Measurements from ENCODE around the gene OBSCN. TPM values are rescaled to one million over a fixed set of nuclear protein-coding genes. Genes with fewer than 3 reads are reported as not detected.

OBSCN gene
- total and polyA plus RNA-seq, 2 donors (not counting 1 experiment from before 2014, with no cell fraction given) = 10.0 to 63.9 TPM

DNA sequence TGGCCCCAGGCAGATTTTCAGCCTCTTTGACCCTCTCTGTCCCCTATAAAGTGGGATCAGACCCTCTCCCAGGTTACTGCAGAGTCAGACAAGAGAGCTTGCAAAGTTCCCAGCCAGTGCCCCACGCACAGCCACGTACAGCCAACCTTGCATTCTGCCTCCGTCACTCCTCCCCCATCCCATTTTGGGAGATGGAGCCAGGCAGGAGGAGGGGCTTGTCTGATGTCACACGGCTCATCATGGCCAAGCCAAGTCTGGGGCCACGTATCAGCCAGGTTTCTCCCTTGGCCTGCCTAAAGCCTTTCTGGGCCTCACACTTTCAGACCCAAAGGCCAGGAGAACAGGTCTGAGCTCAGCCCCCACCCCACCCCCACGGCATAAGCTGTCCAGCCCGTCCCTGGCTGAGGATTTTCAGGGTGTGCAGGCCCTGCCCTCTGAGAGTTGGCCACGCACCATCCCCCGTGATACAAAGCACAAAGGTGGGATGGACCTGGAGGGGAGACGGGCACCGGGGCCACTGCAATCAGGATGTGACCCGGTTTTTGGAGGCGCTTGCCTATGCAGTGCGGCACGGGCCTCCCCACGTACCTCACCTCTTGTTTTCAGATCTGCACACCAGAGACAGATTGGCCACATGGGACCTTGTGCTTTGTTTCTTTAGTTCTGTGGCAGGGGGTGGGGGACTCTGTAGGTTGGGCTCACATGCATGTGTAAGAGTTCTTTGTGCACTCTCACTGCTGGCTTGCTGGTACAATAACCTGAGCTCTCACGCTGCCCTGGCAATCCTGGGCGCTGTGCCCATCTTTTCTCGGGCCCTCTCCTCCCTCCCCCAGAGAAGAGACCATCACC lies 151.1 kb downstream of the OBSCN start:
- CTCF ChIA-PET = no interaction called here
- H3K79me2 ChIP-seq (ENCODE audit: control insufficient read depth, insufficient read depth, low read length) = no peaks in the 10 kb centered on the region
- TF ChIP-seq, protein P1, sequence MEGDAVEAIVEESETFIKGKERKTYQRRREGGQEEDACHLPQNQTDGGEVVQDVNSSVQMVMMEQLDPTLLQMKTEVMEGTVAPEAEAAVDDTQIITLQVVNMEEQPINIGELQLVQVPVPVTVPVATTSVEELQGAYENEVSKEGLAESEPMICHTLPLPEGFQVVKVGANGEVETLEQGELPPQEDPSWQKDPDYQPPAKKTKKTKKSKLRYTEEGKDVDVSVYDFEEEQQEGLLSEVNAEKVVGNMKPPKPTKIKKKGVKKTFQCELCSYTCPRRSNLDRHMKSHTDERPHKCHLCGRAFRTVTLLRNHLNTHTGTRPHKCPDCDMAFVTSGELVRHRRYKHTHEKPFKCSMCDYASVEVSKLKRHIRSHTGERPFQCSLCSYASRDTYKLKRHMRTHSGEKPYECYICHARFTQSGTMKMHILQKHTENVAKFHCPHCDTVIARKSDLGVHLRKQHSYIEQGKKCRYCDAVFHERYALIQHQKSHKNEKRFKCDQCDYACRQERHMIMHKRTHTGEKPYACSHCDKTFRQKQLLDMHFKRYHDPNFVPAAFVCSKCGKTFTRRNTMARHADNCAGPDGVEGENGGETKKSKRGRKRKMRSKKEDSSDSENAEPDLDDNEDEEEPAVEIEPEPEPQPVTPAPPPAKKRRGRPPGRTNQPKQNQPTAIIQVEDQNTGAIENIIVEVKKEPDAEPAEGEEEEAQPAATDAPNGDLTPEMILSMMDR (IDR thresholded peaks at IDR 0.05) = no peak
- no peak for TF ChIP-seq EZH2 (IDR thresholded peaks at IDR 0.05; ENCODE audit: borderline replicate concordance, insufficient read depth, low read depth, low read length, poor library complexity, severe bottlenecking)
- POLR2A ChIA-PET = no interaction called here
- H3K27me3 Mint-ChIP-seq = no peaks in the 10 kb centered on the region
- H3K27ac ChIP-seq (ENCODE audit: low read length in 2 of 2) = no peak overlapping the region
- no peaks in the 10 kb centered on the region for H3K9me3 Mint-ChIP-seq (ENCODE audit: insufficient read depth)
- intact Hi-C loops (cut with micrococcal nuclease) = no loop called here
- H3K9me3 ChIP-seq (ENCODE audit: control extremely low read depth in 1 of 3, control insufficient read depth in 2 of 3, insufficient read depth in 1 of 3, low read length in 2 of 3) = no peaks in the 10 kb centered on the region
- ATAC-seq (ENCODE audit: low read depth) (no peak), DNase-seq (no peak)
- no peaks in the 10 kb centered on the region for H3K4me1 ChIP-seq (ENCODE audit: control insufficient read depth in 2 of 2, insufficient read depth in 2 of 2, low read length in 2 of 2)
- H3K4me3 ChIP-seq (ENCODE audit: control extremely low read depth in 1 of 5, extremely low read depth in 1 of 5, insufficient read depth in 1 of 5, low read depth in 2 of 5, low read length in 4 of 5) = no peak overlapping the region
- H2AFZ ChIP-seq (ENCODE audit: insufficient read depth, low read depth, low read length, poor library complexity, severe bottlenecking) = no peak overlapping the region
- 91% methylated on average over 18 of the region's 19 CpGs for WGBS (ENCODE audit: insufficient coverage)
- no peaks in the 10 kb centered on the region for H3K4me1 Mint-ChIP-seq
- no peak overlapping the region for H3K4me3 Mint-ChIP-seq
- H3K9ac ChIP-seq (ENCODE audit: low read length) = no peak overlapping the region
- H4K20me1 ChIP-seq (ENCODE audit: control insufficient read depth, insufficient read depth, low read length, poor library complexity, severe bottlenecking) = no peaks in the 10 kb centered on the region
- no peak overlapping the region for H3K27ac Mint-ChIP-seq
- H3K36me3 ChIP-seq (replicated peaks in 1 of 2; ENCODE audit: control extremely low read depth in 1 of 2, control insufficient read depth in 1 of 2, extremely low read depth in 1 of 2, insufficient read depth in 2 of 2, low read length in 1 of 2) = no peaks in the 10 kb centered on the region
- H3K27me3 ChIP-seq (replicated peaks in 1 of 4; ENCODE audit: control extremely low read depth in 1 of 4, control insufficient read depth in 3 of 4, insufficient read depth in 4 of 4, low read length in 3 of 4) = no peaks in the 10 kb centered on the region
- H3K4me2 ChIP-seq (replicated peaks; ENCODE audit: low read depth, low read length, poor library complexity, severe bottlenecking) = no peak overlapping the region
